ENCODE data around the gene EPS15.
A peak's percentile ranks its signal among the peaks of the same experiment; 100 is the strongest.
"Not testable (repeated sequence)": the region's sequence is repeated elsewhere in the genome, so short reads cannot be mapped to it uniquely, and the experiment has no call there.

The EPS15 gene

DNA sequence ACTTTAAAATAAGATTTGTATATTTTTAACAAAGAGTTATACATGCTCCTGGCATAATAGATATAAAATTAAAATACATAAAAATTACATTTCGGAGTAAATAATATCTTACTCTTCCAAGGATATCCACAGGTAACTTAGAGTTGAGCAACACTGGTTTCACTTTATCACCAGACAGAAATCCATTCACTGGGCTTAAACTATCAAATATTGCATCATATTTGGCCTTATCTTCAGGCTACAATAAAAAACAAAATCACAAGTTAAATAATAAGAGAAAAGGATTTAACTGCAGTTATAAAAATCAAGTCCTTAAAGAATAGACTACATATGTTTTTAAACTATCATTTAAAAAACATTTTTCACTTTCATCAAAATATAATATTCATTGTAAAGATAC lies 55.5 kb downstream of the EPS15 start:
- no peak for DNase-seq

DNA sequence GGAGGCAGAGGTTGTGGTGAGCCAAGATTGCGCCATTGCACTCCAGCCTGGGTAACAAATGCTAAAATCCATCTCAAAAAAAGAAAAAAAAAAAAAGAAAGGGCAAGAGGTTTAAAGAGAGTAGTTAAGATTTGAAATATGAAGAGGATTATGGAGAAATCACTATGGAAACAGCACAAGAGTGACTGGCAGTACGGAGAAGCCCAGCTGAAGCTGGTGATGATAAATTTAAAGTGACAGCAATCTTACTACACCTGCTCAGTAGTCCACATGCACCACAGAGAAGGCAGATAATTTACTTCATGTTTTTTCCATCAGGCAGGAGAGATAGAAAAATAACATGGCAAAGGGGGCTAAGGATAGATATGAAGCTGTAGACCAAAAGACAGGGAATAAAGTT lies 56.8 kb downstream of the EPS15 start:
- not testable (repeated sequence) for DNase-seq

- DNase-seq, result no peak
These were observed 64.5 kb downstream of the EPS15 start for GRCh38 chr1:51454554-51454953.

DNA sequence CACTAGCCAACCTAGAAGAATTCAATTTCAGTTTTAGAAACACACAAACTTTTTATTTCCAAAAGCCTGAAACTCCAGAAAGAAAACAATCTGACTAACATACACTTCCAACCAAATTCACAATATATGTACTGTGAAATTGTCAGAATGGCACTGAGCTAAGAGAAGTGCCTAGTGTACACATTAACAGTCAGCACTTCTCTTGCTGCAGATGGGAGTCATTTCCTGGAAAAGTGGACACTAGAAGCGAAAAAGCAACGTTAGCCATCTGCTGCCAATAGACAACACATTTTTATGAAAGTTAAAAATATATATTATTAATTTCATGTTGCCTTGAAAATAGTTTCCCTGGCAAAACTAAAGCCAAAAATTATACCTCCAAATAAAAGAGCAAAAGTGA lies 66.1 kb downstream of the EPS15 start:
- peak; percentile 65 for DNase-seq

DNA sequence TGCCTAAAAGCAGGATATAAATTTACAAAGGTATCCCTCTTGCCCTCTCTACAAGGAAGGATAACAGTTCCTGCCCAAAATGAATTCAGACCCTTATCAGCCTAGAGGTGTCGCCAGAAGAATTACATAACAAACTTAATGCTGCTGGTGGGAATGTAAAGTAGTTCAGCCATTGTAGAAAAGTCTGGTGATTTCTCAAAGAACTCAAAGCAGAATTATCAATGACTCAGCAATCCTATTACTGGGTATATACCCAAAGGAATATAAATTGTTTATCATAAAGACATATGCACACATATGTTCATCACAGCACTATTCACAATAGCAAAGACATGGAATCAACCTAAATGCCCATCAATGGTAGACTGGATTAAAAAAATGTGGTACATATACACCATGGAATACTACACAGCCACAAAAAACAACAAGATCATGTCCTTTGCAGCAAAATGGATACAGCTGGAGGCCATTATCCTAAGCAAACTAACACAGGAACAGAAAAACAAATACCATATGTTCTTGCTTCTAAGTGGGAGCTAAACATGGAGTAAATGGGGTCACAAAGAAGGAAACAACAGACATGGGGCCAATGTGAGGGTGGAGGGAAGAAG lies 70.1 kb downstream of the EPS15 start:
- not testable (repeated sequence) for DNase-seq

- DNase-seq, result no peak
These were observed 73.5 kb downstream of the EPS15 start for GRCh38 chr1:51445351-51446090.

- DNase-seq, result no peak
These were observed 74.4 kb downstream of the EPS15 start for GRCh38 chr1:51444534-51445192.

DNA sequence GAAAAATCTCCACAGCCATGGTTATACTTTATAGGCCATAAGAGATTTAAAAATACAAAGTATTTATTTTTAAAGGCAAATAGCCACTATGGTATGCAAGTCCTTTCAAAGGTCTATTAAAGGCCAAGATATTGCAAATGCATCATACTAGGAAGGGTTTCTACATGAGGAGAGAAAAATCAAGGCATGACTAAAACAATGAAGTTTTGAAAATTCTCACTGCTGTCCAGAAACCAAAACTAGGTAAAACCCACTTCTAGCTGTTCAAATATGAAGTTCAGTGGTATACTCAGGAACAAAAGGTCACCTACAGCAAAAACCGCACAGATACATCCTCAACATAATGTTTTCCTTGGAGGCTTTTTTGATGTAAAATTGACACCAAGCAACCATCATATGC lies 75.0 kb downstream of the EPS15 start:
- no peak for DNase-seq

GRCh38 chr1:51443555-51443954 lies 75.5 kb downstream of the EPS15 start:
- DNase-seq, result no peak

- DNase-seq, result no peak
These were observed 76.5 kb downstream of the EPS15 start for GRCh38 chr1:51442616-51443015.

GRCh38 chr1:51442198-51442597 lies 76.9 kb downstream of the EPS15 start:
- DNase-seq, result no peak

DNA sequence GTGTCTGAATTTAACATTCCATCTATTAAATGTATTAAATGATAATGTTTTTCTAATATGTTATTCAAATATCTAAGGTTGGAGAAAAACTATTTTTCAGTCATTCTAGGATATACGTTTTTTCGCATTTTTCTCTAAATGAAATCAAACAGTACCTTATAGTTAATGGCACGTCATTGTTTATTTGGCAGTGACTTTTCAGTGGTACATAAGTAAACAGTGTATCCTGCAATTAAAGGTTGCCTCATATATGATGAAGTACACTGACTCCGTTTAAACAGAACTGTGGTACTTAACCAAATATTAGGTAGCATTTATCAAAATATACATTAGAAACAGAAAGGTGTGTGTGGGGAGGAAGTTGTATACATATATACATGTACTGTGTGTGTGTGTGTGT lies 79.2 kb downstream of the EPS15 start:
- no peak for DNase-seq

DNA sequence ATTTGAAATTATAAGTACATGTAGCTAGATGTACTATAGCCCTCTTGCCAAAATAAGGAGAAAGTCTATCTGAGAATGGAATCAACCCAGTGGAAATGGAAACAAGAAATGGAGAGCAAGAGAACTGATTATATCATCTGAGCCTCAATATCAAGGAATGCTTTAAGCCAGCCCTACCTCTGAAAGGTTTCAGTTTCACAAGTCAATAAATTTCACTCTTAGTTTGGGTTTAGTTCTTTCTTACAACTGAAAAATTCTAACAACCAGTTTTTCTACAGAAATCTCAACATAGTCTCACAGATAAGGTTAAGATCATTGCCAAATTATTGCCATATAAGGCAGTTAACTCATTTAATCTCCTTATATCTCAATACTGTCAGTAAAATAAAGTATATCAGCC lies 80.0 kb downstream of the EPS15 start:
- peak; percentile 13 for DNase-seq

- not testable (repeated sequence) for DNase-seq
These were observed 81.7 kb downstream of the EPS15 start for GRCh38 chr1:51437391-51437790.

DNA sequence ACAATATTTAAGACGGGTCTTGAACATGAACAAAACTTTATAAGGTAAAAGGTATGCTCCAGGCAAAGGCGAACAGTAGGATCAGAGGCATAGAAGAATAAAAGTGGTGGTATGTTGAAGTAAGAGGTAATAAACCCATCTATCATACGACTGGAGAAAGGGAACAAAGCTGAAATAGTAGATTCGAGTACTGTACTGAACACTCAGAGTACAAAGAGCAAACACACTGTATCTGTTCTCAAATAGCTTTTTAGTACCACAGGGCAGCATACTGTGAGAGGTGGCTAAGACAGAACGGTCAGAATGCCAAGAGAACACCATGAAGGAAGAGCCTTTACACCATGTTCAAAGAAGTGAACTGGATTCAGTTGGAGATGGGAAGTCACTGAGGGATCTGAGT lies 83.2 kb downstream of the EPS15 start:
- no peak for DNase-seq

- DNase-seq, result no peak
These were observed 85.0 kb downstream of the EPS15 start for GRCh38 chr1:51433972-51434510.

DNA sequence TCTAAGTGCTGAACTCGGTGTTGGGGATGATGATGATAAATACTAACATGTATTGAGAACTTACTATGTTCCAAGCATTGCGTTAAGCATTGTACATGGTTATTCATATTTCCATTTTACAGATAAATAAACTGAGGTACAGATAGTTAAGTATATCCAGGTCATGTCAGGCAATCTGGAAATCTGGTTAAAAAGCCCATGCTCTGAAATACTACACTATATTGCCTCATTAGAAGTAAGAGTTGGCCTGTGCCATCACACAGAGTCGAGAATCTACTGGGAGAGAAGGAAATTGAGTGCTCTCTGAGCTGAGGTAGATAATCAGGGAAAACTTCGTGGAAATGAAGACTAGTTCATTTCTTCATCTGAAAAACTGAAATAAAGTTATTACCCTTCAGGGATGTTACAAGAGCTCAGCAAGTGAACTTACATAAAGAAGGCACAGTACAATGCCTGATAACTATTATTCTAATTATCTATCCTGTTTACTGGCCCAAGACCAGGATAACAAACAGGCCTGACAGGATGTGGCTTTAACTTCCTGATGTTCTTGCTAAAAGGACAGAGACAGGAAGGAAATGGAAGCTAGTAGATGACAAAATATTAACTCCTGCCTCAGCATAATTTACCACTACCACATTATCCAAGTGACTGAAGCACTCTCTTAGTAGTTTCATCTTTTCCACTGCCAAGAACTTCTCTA lies 85.6 kb downstream of the EPS15 start:
- DNase-seq, result peak; percentile 76

- DNase-seq, result no peak
These were observed 86.9 kb downstream of the EPS15 start for GRCh38 chr1:51432146-51432545.

- DNase-seq, result no peak
These were observed 91.6 kb downstream of the EPS15 start for GRCh38 chr1:51427438-51427837.

GRCh38 chr1:51425955-51426354 lies 93.1 kb downstream of the EPS15 start:
- DNase-seq, result no peak

DNA sequence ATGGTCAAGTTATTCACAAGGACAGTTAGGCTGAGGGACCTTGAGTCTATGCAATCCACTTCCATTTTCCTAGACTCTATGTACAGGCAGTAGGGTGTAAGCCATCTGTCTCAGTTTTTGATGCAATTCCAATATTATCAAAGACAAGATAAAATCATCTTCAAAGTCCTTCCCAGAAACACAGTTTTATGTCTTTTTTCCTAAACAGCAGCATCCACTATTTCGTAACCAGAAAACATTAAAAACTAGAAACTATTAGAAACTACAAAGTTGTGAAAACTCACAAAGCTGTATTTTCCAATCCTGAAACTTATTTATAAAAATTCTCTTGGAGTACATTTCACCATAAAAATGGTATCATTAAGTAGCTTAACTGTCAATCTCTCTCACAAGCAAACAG lies 93.8 kb downstream of the EPS15 start:
- DNase-seq, result no peak

DNA sequence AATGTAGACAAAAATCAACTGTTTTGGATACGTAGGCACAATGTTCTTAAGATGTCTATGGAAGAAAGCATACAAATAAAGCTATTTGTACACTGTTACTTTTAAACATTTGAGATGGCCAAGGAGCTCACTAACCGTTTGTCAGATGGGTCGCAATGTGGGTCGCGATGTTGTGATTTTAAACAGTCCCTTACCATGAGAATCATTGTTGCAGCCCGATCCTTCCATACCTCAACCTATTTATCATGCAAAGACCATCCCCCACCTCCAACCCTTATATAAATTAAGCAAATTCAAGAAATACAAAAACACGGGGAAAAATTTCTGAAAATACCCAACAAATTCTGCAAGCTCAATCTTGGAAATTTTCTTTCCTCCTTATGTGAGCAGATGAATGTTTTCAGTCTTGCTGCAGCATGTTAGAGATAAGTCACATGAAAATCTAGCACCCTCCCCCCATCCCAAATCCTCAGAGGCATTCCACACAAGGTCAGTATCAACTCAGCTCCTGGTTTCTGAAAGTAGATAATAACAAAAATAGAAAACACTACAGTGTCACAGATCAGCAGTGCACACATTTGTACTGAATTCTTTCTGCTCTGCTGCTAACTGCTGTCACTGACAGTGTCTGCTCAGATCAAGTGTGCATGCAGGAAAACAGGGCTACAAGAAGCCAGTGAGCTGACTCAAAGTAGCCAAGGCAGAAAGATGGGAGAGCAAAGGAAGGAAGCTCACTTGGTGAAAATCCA lies 95.8 kb downstream of the EPS15 start:
- no peak for DNase-seq

Measured in RPMI8226 (cell line).